NOMO-1 (cell line): ENCODE measurements around the gene COBL.

Experiments used
- DNase-seq, 2 experiments: peaks; one replicate each; lab custom pipeline; 2025; ENCODE audit not compliant: unreplicated experiment in 2 of 2; lab: John Stamatoyannopoulos, UW

COBL gene

DNA sequence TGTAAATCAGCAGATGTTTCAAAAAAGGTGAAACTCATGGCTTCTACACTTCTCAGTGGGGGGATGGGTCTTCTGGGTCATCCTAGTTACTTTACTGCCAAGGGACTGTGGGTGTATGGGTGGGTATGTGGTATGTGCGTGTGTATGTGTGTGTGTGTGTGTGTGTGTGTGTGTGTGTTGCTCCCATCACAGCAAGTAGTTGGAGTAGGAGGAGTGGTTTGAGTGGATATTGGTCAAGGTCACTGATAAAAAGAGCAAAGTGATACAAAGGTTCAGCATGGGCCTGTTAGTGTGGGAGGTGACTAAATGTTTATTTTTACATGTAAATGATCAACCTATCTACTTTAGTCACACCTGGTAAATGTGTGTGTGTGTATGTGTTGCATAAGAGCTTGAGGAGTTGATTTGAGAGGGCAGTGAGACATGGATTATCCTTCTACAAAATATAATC is 11.8 kb upstream of the COBL start:
- no peak for DNase-seq

- DNase-seq: no peak
These were observed 10.7 kb upstream of the COBL start for GRCh38 chr7:51327287-51327717.

- DNase-seq: no peak
These were observed 10.2 kb upstream of the COBL start for GRCh38 chr7:51326656-51327286.

- DNase-seq: no peak
These were observed 9.3 kb upstream of the COBL start for GRCh38 chr7:51325908-51326307.

GRCh38 chr7:51325261-51325676 is 8.7 kb upstream of the COBL start:
- no peak for DNase-seq

DNA sequence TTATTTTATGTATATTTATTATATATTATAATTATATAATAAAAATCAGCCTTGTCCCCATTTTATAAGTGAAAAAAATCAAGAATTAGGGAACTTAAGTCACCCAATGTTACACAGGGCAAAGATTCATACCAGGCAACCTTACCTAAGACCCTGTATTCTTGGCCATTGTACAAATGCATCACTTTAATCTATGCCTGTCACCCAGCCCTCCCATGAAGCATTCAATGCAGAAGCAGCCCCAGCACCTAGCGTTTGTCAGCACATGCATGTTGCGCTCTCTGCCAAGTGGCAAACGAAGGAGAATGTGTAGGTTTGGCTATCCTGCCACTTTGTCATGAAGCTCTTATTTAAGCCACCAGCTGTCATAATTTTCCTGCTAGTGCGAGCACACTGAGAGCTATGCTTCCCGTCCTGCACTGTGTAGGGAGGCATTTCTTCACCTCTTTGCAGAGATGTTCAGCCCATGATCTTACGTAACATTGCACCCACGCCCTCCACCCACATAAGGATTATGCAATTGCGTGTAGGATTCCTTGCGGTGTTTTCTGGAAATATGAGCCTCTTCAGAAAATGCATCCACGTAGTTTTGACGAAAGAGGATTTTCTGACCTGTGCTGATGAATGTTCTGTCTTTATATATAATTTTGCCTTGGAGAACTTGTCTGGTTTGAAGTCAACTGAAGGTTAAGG is 7.7 kb upstream of the COBL start:
- DNase-seq: no peak

GRCh38 chr7:51321961-51322515 is 5.4 kb upstream of the COBL start:
- DNase-seq: no peak

DNA sequence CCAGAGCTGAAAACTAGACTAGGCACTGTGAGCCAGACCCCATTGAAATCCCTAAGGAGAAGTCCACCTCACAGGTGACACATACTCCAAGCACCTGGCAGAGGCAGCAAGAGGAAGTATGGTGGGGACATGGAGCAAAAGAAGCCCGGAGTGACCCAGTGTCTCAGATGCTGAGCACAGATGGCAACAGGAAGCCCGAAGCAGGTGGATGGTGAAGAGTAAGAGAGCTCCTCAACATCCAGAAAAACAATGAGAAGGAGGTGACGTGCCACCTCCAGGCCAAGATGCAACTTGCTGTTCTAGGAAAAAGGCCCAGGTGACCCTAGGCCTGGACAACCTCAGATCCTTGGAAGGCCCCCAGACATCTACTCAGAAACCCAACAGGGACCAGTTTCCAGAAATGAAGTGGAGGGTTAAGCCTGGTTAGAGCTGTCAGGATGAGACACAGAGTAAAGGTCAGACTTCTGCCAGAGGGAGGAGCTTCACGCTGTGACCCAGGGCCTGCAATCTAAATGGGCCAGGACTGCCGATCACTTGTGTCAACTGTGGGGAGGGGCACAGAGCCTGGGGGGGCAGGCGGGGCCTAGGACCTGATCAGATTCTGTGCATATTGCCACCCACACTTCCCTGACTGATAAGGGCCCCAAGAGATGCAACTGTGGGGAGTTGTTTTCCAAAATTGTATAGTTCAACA is 2.4 kb upstream of the COBL start:
- DNase-seq: no peak

GRCh38 chr7:51318001-51318400 is 1.4 kb upstream of the COBL start:
- DNase-seq: no peak

GRCh38 chr7:51317582-51317910 is 937 bp upstream of the COBL start:
- DNase-seq: no peak

DNA sequence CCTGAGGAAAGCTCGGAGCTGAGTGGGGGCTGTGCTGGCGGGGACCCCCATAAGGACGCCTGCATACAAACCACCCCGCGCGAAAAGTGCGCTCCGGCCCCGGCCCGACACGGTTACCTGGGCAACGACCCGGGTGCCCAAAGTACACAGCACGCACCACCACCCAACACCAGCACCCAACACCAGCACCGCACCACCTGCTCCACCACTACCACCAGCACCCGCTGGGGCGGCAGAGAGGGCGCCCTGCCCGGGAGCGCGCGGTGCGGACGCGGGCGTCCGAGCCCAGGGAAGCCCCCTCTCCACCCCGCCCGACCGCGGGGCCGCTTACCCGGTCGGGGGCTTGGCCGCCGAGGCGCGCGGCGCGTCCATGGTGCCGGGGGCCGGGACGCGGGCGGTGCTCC is 345 bp downstream of the COBL start:
- DNase-seq: no peak

DNA sequence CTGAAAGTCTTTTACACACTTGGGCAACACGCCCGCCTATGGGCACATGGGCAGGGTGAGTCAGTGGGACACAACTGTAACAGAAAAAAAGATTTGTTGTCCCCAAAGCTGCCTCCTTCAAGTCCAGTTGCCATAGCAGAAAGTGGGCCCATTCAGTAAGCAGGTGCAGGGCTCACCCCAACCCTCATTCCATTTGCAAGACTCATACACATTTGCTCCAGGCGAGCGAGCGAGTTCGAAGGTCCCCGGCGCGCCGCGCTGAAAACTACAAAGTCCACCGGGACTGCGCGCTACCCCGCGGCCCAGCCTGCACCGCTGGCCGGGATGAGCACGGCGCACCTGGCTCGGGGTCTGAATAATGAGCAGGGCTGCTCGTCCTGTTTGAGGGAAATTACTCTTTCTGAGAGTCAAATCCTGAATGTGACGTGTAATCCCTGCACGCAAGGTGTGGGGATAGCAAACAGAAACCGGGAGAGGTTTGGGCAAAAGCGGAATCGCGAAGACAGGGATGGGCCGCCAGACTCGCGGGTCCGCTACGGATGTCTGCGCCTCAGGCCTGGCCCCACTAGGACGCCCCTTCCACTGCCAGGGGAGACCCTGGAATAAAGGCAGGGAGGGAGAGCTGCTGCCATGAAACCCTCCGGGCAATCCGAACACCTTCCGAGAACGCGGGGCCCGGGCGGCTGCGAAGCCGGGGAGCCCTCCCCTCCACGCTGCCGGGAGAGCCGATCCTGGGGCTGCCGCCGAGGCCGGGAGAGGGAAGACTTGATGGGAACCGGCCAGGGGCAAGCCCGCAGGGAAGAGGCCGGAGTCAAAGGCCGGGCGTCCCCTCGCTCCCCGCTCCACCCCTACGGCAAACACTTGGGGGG is 982 bp downstream of the COBL start:
- DNase-seq: no peak

DNA sequence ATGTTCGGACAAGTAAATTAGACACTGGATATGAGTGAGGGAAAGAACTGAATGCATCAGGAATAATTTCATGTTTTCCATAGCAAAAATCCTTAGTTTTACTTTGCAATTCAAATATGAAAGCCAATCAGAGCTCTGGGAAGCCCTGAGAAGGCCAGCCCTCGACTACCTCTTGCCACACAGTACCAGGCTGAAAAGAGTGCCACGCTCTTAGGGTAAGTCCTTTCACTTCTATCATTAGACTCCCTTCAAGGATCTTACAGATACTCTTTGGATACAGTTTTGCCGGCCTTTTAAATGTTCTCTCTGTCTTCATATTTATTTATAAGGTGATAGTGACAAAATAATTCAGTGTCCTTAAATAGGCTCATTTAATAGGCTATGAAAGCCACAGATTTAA is 1.9 kb downstream of the COBL start:
- no peak for DNase-seq

DNA sequence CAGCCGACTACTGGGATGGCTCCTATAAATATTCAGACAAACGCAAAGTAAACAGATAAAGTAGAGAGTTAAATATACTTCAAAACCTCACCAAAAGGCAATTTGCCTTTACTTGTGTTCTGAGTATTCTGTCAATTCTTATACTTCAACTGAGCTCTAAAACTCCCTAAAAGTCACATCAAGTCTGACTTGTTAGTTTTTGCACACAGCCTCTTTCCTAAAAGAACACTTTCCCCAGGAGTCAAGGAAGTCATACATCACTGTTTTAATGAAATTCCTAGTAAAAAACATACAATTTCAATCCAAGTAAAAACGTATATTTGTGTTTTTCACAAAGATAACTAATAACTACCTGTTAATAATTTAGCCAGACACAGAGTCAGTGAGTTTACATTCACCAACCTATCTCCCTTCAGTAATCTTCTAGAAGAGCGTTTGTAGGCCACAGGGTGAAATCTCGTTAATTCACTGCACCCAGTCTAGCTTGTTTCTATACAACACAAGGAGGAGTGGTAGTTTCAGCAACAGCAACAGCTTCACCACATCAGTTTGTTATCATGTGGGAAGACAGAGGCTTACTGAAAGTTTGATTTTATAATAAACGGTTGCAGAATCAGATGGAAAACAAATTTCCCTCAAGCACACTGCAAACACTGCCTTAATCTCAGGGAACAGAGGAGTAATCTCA is 2.7 kb downstream of the COBL start:
- no peak for DNase-seq

DNA sequence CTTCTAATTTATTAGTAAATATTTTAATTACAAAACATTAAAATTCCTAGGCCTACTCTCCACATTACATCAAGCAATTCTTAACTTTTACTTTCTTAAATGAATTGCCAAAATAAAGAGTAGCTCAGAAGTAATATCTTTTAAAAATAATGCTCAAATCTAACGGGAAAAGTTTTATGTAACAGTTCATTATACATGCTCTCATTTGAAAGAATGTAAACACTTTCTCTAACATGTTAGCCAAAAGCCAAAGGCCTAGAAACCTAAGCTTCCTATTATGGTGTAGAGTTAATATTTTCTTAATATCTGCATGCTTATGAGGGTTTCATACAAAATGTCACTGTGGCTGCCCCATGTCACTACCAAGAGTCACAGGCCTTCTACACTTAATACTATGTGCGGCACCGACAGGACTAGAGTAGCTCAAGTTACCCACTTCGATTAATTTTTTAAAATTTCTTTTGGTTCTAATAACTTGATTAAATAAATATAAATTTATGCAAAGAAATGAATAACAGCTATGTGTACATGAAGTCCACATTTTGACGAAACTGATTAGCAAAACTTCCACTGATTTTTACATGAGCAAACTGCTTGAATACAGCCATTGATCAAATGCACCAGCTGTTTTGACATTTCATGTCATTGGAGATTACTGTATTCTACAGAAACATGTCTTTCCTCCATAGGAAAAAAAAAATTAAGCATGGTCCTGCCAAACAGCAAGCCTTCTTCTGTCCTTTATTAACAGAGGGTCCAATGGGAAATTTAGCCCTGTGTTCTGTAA is 3.5 kb downstream of the COBL start:
- DNase-seq: no peak

DNA sequence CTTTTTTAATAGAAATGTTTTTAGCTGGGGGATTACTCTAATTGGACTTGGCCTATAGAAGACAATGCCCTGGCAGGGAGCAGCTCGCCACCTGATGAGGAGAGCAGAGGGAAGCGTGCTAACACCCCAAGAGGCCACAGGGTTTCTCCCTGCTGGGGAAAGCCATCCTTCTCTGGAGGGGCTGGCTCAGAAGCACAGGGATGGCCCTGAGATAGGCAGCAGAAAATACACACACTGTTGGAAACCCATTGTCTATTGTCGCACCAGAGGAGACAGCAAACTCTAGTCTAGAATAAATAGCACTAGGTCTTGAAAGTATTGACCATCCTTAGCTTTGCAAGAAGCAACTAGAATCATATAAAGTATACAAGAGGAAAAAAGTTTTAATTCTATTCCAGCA is 5.4 kb downstream of the COBL start:
- no peak for DNase-seq

- DNase-seq: no peak
These were observed 6.5 kb downstream of the COBL start for GRCh38 chr7:51310131-51310583.

- no peak for DNase-seq
These were observed 7.1 kb downstream of the COBL start for GRCh38 chr7:51309361-51310130.

DNA sequence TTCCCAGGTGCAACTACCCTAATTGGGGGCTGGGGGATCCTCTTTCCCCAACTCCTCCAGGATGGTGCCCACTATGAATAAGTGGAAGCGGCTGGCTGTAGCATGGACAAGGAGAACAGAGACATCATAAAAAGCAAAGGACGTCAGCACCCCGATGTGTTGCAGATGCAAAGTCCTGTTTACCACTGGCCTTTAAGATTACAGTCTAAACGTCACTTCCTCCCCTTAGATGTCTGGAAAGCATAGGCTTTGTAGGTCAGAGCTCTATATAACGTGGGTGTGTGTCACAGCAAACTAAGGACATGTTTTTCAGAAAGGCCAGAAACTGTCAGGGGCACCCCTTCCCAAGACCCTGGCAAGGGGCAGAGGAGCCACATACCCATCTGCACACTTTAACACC is 7.9 kb downstream of the COBL start:
- DNase-seq: no peak
